ENCODE results near the gene KLF11. TPM values are rescaled to one million over a fixed set of nuclear protein-coding genes. Genes with fewer than 3 reads are reported as not detected.

KLF11 gene
- total and polyA plus RNA-seq, 7 donors, result 7.0 to 27.0 (median 11.8) TPM

GRCh38 chr2:10065773-10066055 lies 22.4 kb downstream of the KLF11 start:
- Histone ChIP-seq H3K9me3 (no peaks in the 10 kb centered on the region), H3K4me3 (no peak overlapping the region), H3K4me1 (peaks cover 2% of the 10 kb centered on the region), H3K27ac (no peak overlapping the region), H3K36me3 (ENCODE audit: insufficient read depth in 1 of 2, low read depth in 1 of 2) (no peaks in the 10 kb centered on the region), H3K27me3 (ENCODE audit: insufficient read depth in 3 of 3, low read length in 2 of 3) (no peaks in the 10 kb centered on the region)
- no peak for TF ChIP-seq CTCF (IDR thresholded peaks at IDR 0.05)
- no peak for ATAC-seq
- DNase-seq, result no peak
- 85 to 95% (median 89%) methylated on average over 6 of the region's 6 CpGs for WGBS, 3 donors
- intact Hi-C loops (cut with DNase I), result no loop called here

GRCh38 chr2:10067330-10067729 lies 24.0 kb downstream of the KLF11 start:
- Histone ChIP-seq H3K9me3 (no peaks in the 10 kb centered on the region), H3K4me3 (no peak overlapping the region), H3K36me3 (ENCODE audit: insufficient read depth in 1 of 2, low read depth in 1 of 2) (no peaks in the 10 kb centered on the region), H3K4me1 (no peaks in the 10 kb centered on the region), H3K27ac (no peak overlapping the region), H3K27me3 (ENCODE audit: insufficient read depth in 3 of 3, low read length in 2 of 3) (no peaks in the 10 kb centered on the region)
- DNase-seq (no peak), ATAC-seq (no peak)
- no peak for TF ChIP-seq CTCF (IDR thresholded peaks at IDR 0.05)
- 93 to 97% (median 95%) methylated on average over 2 of the region's 2 CpGs for WGBS, 3 donors
- intact Hi-C loops (cut with DNase I), result no loop called here

GRCh38 chr2:10067881-10068280 lies 24.5 kb downstream of the KLF11 start:
- TF ChIP-seq CTCF (IDR thresholded peaks at IDR 0.05), result no peak
- Histone ChIP-seq H3K4me1 (no peaks in the 10 kb centered on the region), H3K27me3 (ENCODE audit: insufficient read depth in 3 of 3, low read length in 2 of 3) (peaks cover 0 to 2% (median 0%) of the 10 kb centered on the region in 3 donors), H3K36me3 (ENCODE audit: insufficient read depth in 1 of 2, low read depth in 1 of 2) (no peaks in the 10 kb centered on the region), H3K9me3 (no peaks in the 10 kb centered on the region), H3K4me3 (no peak overlapping the region), H3K27ac (no peak overlapping the region)
- DNase-seq, result no peak
- intact Hi-C loops (cut with DNase I), result no loop called here
- WGBS, 3 donors, result 88 to 97% (median 95%) methylated on average over 1 of the region's 1 CpG
- no peak for ATAC-seq

- H3K9me3 ChIP-seq, result no peaks in the 10 kb centered on the region
- ATAC-seq, result no peak
- H3K36me3 ChIP-seq (ENCODE audit: insufficient read depth in 1 of 2, low read depth in 1 of 2), result no peaks in the 10 kb centered on the region
- no peak for DNase-seq
- H3K27ac ChIP-seq, result no peak overlapping the region
- TF ChIP-seq CTCF (IDR thresholded peaks at IDR 0.05), result no peak
- H3K27me3 ChIP-seq (ENCODE audit: insufficient read depth in 3 of 3, low read length in 2 of 3), result peaks cover 0 to 9% (median 2%) of the 10 kb centered on the region in 3 donors
- H3K4me1 ChIP-seq, result no peaks in the 10 kb centered on the region
- no peak overlapping the region for H3K4me3 ChIP-seq
- intact Hi-C loops (cut with DNase I), result loop anchor here in 1 of 2 donors (5.0 kb wide), 1 partner anchor 366 kb away; no protein-coding TSS in a partner anchor
- WGBS, 3 donors, result 95 to 96% (median 95%) methylated on average over 16 of the region's 16 CpGs
These were observed 27.8 kb downstream of the KLF11 start for GRCh38 chr2:10071176-10071575.

GRCh38 chr2:10071595-10071994 lies 28.2 kb downstream of the KLF11 start:
- H3K9me3 ChIP-seq, result no peaks in the 10 kb centered on the region
- H3K4me3 ChIP-seq, result no peak overlapping the region
- H3K27ac ChIP-seq, result no peak overlapping the region
- no peaks in the 10 kb centered on the region for H3K4me1 ChIP-seq
- 96 to 98% (median 97%) methylated on average over 7 of the region's 7 CpGs for WGBS, 3 donors
- TF ChIP-seq CTCF (IDR thresholded peaks at IDR 0.05), result no peak
- ATAC-seq (no peak), DNase-seq (no peak)
- no peaks in the 10 kb centered on the region for H3K36me3 ChIP-seq (ENCODE audit: insufficient read depth in 1 of 2, low read depth in 1 of 2)
- H3K27me3 ChIP-seq (ENCODE audit: insufficient read depth in 3 of 3, low read length in 2 of 3), result peaks cover 0 to 13% (median 2%) of the 10 kb centered on the region in 3 donors
- intact Hi-C loops (cut with DNase I), result loop anchor here in 1 of 2 donors (5.0 kb wide), 1 partner anchor 366 kb away; no protein-coding TSS in a partner anchor
